AG08395 (cell line): ENCODE data around the gene C10orf105.

ENCODE experiments used
- DNase-seq: peaks from one replicate; pipeline ENCODE4 v3.0.0; 2012; ENCODE audit warnings: mixed read lengths, low spot score

C10orf105 gene

GRCh38 chr10:71716426-71716825 lies 3.2 kb downstream of the C10orf105 start:
- no peak for DNase-seq

GRCh38 chr10:71715860-71716259 lies 3.7 kb downstream of the C10orf105 start:
- DNase-seq: no peak

DNA sequence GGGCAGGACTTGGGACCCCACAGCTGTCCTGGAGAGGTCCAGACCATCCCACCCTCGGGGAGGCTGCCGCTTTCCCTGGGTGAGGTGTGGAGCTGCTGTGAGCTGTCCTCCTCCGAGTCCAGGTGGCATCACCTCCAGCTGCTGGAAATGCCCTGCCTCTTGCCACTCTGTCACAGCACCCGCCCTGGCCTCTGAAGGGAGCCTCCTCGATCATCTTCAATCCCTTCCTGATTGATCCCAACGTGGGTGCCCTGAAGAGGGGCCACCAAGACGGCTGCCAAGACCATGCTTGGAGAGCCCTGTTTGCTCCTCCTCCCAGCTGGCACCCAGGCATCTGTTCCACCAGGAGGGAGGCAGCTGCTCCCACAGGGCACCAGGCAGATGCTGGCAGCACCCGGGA lies 4.6 kb downstream of the C10orf105 start:
- DNase-seq: no peak

- no peak for DNase-seq
Observed at GRCh38 chr10:71714592-71714991, 5.0 kb downstream of the C10orf105 start.

DNA sequence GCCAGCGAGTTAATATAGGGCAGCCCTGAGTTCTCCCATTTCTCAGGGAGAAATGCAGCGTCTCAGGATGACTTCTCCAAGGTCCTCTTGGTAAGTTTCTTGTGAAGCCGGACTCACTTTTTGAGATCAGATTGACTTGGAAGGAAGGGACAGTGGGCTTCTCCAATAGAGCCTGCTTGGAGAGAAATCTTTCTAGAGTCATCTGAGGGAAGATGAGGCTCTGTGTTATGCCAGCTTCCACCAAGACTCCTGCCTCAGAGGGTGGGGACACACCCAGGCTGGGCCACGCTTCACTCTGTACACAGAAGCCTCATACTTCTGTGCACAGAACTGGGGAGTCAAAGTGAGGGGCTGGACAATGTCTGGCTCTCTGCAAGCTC lies 5.6 kb downstream of the C10orf105 start:
- no peak for DNase-seq

DNA sequence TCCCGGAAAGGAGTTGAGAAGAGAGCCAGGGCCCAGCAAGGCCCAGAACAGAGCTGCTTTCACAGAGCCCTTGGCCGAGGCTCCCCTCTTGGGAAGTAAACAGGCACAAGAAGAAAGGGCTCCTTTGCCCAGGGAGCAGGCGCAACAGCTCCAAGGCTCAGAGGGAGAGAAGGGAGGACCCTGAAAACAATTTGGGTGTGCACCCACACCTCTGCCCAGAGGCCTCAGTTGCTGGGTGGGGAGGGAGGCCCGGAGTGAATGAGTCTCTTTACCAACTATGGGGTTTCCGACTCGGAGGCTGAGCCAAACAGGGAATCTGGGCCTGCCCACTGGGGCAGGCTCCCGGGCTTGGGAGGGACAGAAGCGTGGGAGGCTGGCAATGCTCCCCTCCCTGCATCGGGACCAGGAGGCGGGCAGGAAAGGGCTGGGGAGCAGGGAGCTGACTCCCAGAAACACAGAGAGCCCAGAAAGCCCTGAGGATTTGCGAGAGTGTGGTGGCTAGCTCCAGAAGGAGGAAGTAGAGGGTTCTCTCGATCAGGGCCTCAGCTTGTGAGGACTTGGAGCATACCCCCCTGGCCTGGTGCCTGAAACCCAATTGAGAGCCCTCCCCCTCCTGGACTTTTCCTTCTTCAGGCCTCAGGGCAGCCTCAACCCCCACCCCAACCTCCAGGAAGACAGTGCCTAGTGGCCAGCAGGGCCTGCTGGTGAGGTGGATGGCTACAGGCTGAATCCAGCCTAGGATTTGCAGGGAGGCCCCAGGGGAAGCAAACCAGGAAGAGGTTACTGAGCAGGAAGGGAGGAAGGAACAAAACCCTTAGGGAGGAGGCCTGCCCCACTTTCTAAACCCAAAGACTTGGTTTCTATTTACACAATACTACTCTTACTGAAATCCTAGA lies 6.2 kb downstream of the C10orf105 start:
- DNase-seq: peak; percentile 97

GRCh38 chr10:71712572-71713134 lies 6.9 kb downstream of the C10orf105 start:
- DNase-seq: no peak

GRCh38 chr10:71712170-71712569 lies 7.4 kb downstream of the C10orf105 start:
- DNase-seq: no peak

- DNase-seq: no peak
Observed at GRCh38 chr10:71711052-71711623, 8.4 kb downstream of the C10orf105 start.

- DNase-seq: no peak
Observed at GRCh38 chr10:71710519-71710918, 9.1 kb downstream of the C10orf105 start.

DNA sequence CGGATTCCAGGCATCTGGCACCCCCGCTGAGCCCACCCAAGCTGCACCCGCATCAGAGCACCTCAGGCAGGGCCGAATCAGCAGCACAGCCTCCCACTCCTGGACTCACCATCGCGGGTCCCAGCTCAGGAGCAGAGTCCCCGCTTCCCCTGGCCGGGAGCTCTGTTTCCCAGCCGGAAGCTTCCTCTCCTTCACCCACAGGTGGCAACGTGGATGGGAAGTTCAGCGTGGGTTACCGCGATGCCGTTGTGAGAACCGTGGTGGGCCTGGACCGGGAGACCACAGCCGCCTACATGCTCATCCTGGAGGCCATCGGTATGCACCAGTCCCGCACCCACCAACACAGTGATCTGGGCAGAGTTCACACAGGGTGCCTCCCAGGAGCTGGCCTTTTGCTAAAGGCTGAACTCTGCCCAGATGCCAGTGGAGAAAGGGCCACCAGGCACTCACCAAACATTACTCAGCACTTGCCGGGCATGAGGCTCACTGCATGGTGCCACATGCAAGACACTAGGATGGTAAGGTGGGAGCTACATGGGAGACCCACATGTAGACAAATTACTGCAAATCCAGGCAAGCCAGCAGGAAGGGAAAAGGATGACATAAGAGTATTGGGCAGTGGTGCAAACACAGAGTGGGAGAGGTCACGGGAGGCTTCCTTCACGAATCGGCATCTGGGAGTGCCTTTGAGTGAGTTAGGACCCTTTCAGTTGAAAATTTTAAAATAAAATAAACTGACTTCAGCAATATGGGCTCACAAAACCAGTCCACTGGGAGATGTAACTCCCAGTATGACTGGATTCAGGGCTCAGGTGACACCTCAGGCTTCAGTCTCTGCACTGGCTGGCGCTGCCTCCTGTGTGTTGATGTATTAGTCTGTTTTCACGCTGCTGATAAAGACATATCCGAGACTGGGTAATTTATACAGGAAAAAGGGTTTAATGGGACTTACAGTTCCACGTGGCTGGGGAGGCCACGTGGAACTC lies 10.4 kb downstream of the C10orf105 start:
- no peak for DNase-seq

DNA sequence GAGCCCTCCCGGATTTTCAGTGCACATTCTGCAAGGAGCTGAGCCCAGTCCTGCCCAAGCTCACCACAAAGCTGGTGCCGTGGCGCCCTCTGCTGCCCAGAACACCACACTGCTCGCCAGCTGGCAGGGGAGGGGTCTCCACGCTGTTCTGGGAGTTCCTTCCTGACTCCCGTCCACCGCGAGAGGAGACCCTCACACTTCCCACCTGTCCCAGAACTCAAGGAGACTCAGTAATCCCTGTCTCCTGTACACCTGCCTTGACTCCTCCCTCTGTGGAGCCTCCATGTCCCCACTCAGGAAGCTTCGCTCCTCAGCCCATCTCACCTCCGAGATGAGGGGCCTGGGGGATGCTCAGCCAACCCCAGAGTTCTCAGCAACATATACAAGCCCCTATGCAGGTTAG lies 11.3 kb downstream of the C10orf105 start:
- peak; percentile 45 for DNase-seq

- no peak for DNase-seq
Observed at GRCh38 chr10:71707240-71707789, 12.3 kb downstream of the C10orf105 start.

DNA sequence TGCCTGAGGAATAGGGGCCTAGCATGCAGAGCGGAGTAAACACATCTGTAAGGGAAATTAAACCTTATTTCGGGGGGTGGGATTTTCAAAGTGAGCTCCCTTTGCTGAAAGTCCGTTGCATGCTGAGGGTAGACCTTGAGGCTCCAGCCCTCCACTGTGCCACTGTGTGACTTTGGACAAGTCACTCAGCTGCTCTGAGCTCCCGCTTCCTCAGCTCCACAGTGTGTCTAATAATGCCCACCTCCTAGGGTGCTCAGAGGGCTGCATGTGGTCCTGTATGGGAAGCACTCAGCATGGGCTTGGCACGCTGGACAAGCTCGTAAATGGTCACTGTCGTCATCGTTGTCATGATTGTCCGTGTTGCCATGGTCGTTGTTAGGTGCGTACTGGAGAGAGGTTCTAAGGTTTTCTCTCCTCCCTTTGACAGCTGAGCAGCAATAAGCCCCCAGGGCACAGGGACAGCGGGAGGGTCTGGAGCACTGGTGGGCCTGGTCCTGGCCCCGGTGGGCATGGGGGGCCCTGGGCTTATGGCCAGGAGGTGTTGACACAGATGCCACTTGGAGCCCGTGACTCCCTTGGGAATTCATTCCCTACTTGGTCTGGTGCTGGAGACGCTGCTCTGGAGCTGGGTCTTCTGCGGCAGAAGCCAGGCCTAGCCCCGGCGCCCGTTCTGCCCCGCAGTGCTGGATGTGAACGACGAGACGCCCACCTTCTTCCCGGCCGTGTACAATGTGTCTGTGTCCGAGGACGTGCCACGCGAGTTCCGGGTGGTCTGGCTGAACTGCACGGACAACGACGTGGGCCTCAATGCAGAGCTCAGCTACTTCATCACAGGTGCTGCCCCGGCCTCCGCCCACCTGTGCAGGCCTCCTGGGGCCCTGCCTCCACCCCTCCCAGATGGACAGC lies 13.1 kb downstream of the C10orf105 start:
- DNase-seq: no peak

- DNase-seq: no peak
Observed at GRCh38 chr10:71705582-71705981, 14.0 kb downstream of the C10orf105 start.

DNA sequence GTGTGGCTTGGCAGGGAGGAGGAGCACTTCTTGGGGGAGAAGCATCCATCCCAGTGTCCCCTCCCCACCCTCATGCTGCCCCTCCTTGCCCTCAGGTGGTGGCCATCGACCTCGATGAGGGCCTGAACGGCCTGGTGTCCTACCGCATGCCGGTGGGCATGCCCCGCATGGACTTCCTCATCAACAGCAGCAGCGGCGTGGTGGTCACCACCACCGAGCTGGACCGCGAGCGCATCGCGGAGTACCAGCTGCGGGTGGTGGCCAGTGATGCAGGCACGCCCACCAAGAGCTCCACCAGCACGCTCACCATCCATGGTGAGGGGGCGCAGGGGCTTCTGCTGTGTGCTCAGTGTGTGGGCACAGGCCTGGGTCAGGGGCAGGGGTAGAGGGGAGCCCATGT lies 14.8 kb downstream of the C10orf105 start:
- no peak for DNase-seq

DNA sequence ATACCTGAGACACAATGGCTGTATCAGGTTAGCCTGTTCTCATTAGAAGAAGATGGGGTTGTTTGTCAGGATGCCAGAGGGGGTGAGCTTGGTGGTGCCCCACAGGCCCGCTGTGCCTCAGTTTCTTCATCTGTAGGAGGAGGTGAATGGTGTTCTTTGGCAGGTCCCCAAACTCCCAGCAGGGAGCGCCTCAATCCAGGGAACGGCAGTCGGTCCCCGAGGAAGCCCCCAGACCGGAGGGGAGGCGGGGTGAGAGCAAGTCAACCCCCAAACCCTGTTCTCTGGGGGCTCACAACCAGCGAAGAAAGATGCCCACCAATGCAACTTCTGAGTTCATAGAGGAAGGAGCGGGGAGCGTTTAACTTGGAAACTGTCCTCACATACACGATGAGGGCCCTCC lies 16.0 kb downstream of the C10orf105 start:
- DNase-seq: no peak

DNA sequence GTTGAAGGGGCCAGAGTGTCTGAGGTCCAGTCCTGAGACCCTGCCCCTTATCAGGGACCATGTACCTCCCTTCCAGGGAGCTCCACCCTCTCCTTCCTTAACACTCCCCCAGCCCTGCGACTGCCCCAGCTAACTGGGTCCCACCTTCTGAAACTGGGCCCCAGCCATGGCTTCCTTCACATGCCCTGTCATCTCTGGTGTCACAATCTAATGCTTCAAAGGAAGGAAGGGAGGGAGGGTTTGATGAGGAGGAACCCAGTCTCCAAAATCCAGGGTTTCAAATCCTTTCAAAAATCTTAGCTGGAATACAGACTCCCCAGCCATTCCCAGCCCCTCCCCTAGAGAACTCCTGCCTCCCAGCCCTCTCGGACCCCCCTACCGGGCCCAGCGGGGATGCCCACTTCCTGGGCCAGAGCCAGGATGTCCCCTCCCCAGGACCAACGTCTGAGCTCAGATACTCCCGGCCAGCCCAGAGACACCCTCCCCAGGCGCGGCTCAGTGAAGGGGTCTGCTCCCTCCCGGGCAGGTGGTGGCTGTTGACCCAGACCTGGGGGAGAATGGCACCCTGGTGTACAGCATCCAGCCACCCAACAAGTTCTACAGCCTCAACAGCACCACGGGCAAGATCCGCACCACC lies 18.0 kb downstream of the C10orf105 start:
- no peak for DNase-seq

DNA sequence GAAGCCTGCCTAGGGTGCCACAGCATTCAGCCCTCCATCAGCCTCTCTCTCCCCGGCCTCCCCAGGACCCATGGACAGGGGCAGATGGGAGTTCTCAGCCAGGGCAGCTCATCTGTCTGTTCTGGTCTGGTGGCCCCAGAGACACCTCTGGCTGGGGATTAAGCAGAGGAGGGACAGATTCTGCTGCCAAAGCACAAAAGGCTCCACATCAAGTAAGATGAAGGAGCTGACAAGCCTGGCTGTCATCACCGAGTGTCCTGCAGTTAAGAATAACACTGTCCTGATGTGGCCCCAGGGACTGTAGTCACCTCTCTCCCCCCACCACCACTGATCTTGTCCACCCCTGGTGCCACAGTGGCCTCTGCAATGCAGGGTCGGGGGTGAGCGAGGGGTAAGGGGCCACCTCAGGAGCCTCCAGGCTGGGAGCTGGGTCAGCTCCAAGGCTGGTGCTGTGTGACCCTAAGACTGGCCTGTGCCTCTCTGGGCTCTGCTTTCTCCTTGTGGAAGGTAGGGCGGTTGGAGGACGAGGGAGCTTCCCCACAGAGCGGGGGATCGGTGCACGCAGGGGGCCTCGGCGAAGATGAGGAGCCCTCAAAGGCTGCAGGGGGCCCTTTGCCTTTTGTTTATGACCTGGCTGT lies 18.7 kb downstream of the C10orf105 start:
- no peak for DNase-seq

GRCh38 chr10:71698737-71699136 lies 20.8 kb downstream of the C10orf105 start:
- DNase-seq: no peak
